ENCODE results near the gene CMBL. TPM values are rescaled to one million over a fixed set of nuclear protein-coding genes. Genes with fewer than 3 reads are reported as not detected.

CMBL gene
- total RNA-seq, 1 donor from 2014 or later, result 11.3 TPM

DNA sequence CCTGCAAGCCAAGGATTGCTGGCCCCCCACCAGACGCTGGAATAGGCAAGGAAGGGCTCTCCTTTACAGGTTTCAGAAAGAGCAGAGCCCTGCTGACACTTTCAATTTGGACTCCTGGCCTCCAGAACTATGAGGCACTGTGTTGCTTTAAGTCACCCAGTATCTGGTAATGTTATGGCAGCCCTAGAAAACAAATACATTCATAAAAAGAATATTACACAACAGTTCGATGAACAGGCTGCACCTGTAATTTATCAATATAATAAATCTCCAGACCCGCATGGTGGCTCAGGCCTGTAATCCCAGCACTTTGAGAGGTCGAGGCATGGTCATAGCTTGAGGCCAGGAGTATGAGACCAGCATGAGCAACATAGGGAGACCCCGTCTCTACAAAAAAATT lies 7.5 kb downstream of the CMBL start:
- Histone ChIP-seq H3K9ac (no peak overlapping the region), H3K79me2 (ENCODE audit: low read depth) (no peaks in the 10 kb centered on the region), H3K27ac (no peak overlapping the region), H3K4me1 (peaks cover 6% of the 10 kb centered on the region), H3K36me3 (no peaks in the 10 kb centered on the region), H4K20me1 (ENCODE audit: low read depth) (no peaks in the 10 kb centered on the region), H3K4me3 (no peak overlapping the region), H2AFZ (replicated peaks) (no peak overlapping the region), H3K4me2 (no peak overlapping the region), H3K27me3 (no peaks in the 10 kb centered on the region), H3K9me3 (ENCODE audit: low read depth) (no peaks in the 10 kb centered on the region), H3F3A (ENCODE audit: low read depth) (no peaks in the 10 kb centered on the region)
- H3K4me1 Mint-ChIP-seq, result peaks cover 6% of the 10 kb centered on the region
- H3K27ac Mint-ChIP-seq, result no peak overlapping the region
- no peak overlapping the region for H3K4me3 Mint-ChIP-seq
- no peak for DNase-seq (ENCODE audit: low spot score)
- H3K9me3 Mint-ChIP-seq, result no peaks in the 10 kb centered on the region
- TF ChIP-seq CTCF (IDR thresholded peaks at IDR 0.05), result no peak
- no peak for TF ChIP-seq EZH2phosphoT487 (IDR thresholded peaks at IDR 0.05)
- no peak for TF ChIP-seq EZH2 (IDR thresholded peaks at IDR 0.05)
- no peaks in the 10 kb centered on the region for H3K27me3 Mint-ChIP-seq (ENCODE audit: insufficient read depth, low read depth)
- H3K36me3 Mint-ChIP-seq, result peaks cover 9% of the 10 kb centered on the region

DNA sequence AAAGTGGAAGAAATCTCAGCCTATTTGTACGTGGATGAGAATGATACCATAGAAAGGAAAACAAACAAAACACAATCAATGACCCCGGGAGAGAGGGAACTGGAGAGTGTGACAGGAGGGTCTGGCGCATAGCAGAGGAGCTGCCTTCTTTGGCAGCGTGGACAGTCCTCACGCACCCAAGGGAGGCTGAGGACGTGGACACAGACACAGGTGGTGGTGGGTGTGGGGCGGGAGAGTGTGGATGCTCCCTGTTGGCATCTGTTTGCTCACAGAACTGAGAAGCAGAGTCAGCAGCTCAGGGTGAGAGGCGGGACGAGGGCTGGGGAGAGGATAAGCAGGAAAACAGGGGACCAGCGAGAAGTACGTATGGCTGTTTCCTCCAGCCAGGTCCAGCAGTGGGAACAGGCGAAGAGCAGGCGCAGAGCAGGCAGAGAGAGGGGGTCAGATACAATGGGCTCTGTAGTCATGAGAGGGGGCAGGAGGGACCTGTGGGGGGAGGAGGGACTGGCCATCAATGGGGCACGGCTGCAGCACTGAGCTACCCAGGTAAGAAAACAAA lies 10.0 kb downstream of the CMBL start:
- Histone ChIP-seq H2AFZ (replicated peaks) (no peak overlapping the region), H3F3A (ENCODE audit: low read depth) (no peaks in the 10 kb centered on the region), H3K27ac (no peak overlapping the region), H3K36me3 (no peaks in the 10 kb centered on the region), H3K9ac (no peak overlapping the region), H3K4me1 (peaks cover 6% of the 10 kb centered on the region), H3K4me2 (peak overlapping the region; percentile 6), H3K9me3 (ENCODE audit: low read depth) (no peaks in the 10 kb centered on the region), H3K4me3 (no peak overlapping the region), H3K79me2 (ENCODE audit: low read depth) (no peaks in the 10 kb centered on the region), H4K20me1 (ENCODE audit: low read depth) (no peaks in the 10 kb centered on the region), H3K27me3 (no peaks in the 10 kb centered on the region)
- Mint-ChIP-seq H3K27me3 (ENCODE audit: insufficient read depth, low read depth) (no peaks in the 10 kb centered on the region), H3K27ac (no peak overlapping the region), H3K4me1 (no peaks in the 10 kb centered on the region), H3K36me3 (peaks cover 8% of the 10 kb centered on the region), H3K9me3 (peaks cover 3% of the 10 kb centered on the region), H3K4me3 (no peak overlapping the region)
- DNase-seq (ENCODE audit: low spot score), result no peak
- no peak for TF ChIP-seq CTCF (IDR thresholded peaks at IDR 0.05)
- no peak for TF ChIP-seq EZH2phosphoT487 (IDR thresholded peaks at IDR 0.05)
- TF ChIP-seq EZH2 (IDR thresholded peaks at IDR 0.05), result no peak

- peaks cover 3% of the 10 kb centered on the region for H3K9me3 Mint-ChIP-seq
- no peaks in the 10 kb centered on the region for H3K79me2 ChIP-seq (ENCODE audit: low read depth)
Observed at GRCh38 chr5:10295619-10296326, 11.9 kb downstream of the CMBL start.

More at GRCh38 chr5:10295619-10296326, 11.9 kb downstream of the CMBL start:
- Mint-ChIP-seq H3K27me3 (ENCODE audit: insufficient read depth, low read depth) (no peaks in the 10 kb centered on the region), H3K4me3 (no peak overlapping the region), H3K27ac (peak overlapping the region; percentile 18), H3K4me1 (no peaks in the 10 kb centered on the region), H3K36me3 (peaks cover 10% of the 10 kb centered on the region)
- Histone ChIP-seq H4K20me1 (ENCODE audit: low read depth) (no peaks in the 10 kb centered on the region), H3K4me2 (no peak overlapping the region), H3K36me3 (no peaks in the 10 kb centered on the region), H3K9ac (no peak overlapping the region), H3K4me1 (peaks cover 6% of the 10 kb centered on the region), H3K27me3 (no peaks in the 10 kb centered on the region), H3F3A (ENCODE audit: low read depth) (no peaks in the 10 kb centered on the region), H3K27ac (no peak overlapping the region), H3K4me3 (no peak overlapping the region), H3K9me3 (ENCODE audit: low read depth) (no peaks in the 10 kb centered on the region), H2AFZ (replicated peaks) (no peak overlapping the region)
- TF ChIP-seq EZH2phosphoT487 (IDR thresholded peaks at IDR 0.05) (no peak), EZH2 (IDR thresholded peaks at IDR 0.05) (no peak), CTCF (IDR thresholded peaks at IDR 0.05) (no peak)
- no peak for DNase-seq (ENCODE audit: low spot score)

Data from neural progenitor cell (in vitro differentiated cells).